Prostate gland (tissue), 2 donors: ENCODE results near the gene KCNJ14.

Source experiments
- POLR2A ChIP-seq: fragments of 450-650 bp; IDR thresholded peaks from one replicate; pipeline ENCODE4 v1.6.1; 2016; ENCODE audit warnings: antibody characterized with exemption, mild to moderate bottlenecking
- TF ChIP-seq, protein P1 (sequence below), 4 experiments: fragments of 200-600 bp in 2 of 4; fragments of 450-650 bp in 2 of 4; sonication (generic) in 2 of 4; IDR thresholded peaks; 1 replicate in 3 of 4; 2 replicates in 1 of 4; pipeline ENCODE4 v1.5.1; 2016 to 2019; ENCODE audit warnings: antibody characterized with exemption in 4 of 4, mild to moderate bottlenecking in 2 of 4, moderate library complexity in 2 of 4

DNA sequence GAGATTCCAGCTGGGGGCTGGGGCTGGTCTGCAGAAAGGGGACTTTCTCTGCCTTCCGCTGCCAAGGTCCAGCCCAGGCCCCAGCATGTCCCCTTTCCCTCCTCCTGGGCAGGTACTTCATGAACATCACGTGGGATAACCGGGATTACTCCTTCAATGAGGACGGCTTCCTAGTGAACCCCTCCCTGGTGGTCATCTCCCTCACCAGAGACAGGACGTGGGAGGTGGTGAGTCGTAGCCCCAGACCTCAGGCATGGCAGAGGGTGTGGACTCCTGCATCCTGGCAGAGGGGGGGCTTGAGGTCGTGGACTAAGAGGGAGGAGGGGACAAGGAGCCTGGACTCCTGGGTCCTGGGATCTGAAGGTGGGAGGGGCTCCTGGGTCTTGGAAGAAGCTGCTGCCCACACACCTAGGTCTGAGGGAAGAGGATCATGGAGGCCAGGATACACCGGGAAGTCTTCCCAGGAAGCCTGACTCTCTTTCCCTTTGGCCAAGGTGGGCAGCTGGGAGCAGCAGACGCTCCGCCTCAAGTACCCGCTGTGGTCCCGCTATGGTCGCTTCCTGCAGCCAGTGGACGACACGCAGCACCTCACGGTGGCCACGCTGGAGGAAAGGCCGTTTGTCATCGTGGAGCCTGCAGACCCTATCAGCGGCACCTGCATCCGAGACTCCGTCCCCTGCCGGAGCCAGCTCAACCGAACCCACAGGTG lies 41.3 kb upstream of the KCNJ14 start:
- TF ChIP-seq POLR2A: no peak
- TF ChIP-seq, protein P1, sequence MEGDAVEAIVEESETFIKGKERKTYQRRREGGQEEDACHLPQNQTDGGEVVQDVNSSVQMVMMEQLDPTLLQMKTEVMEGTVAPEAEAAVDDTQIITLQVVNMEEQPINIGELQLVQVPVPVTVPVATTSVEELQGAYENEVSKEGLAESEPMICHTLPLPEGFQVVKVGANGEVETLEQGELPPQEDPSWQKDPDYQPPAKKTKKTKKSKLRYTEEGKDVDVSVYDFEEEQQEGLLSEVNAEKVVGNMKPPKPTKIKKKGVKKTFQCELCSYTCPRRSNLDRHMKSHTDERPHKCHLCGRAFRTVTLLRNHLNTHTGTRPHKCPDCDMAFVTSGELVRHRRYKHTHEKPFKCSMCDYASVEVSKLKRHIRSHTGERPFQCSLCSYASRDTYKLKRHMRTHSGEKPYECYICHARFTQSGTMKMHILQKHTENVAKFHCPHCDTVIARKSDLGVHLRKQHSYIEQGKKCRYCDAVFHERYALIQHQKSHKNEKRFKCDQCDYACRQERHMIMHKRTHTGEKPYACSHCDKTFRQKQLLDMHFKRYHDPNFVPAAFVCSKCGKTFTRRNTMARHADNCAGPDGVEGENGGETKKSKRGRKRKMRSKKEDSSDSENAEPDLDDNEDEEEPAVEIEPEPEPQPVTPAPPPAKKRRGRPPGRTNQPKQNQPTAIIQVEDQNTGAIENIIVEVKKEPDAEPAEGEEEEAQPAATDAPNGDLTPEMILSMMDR (IDR thresholded peaks at IDR 0.05): no peak
